CD4-positive, alpha-beta T cell treated with Interleukin-4 for 1 hour (primary cell): Measurements from ENCODE around the gene POLR2E.
"Not testable (repeated sequence)": the region's sequence is repeated elsewhere in the genome, so short reads cannot be mapped to it uniquely, and the experiment has no call there.

Experiments
- DNase-seq, 2 donors: peaks; one replicate each; pipeline ENCODE4 v3.0.0-alpha.2; 2020 to 2022

POLR2E gene

GRCh38 chr19:1094978-1095701 lies at the start of gene POLR2E:
Gene POLR2E, minus strand, starts transcription at chr19:1095375. Its CDS starts 60 bp downstream, at chr19:1095315.
- peak; percentile 98 for DNase-seq

GRCh38 chr19:1144741-1145140 lies 49.6 kb upstream of the POLR2E start:
- no peak for DNase-seq

- no peak for DNase-seq
These were observed 48.7 kb upstream of the POLR2E start for GRCh38 chr19:1143828-1144399.

- DNase-seq, result no peak
These were observed 46.8 kb upstream of the POLR2E start for GRCh38 chr19:1141944-1142343.

GRCh38 chr19:1140272-1141027 lies 45.3 kb upstream of the POLR2E start:
- DNase-seq, result no peak

GRCh38 chr19:1139126-1139525 lies 44.0 kb upstream of the POLR2E start:
- DNase-seq, result no peak

- no peak for DNase-seq
These were observed 42.9 kb upstream of the POLR2E start for GRCh38 chr19:1138121-1138520.

GRCh38 chr19:1136621-1137317 lies 41.6 kb upstream of the POLR2E start:
- no peak for DNase-seq

- no peak for DNase-seq
These were observed 41.0 kb upstream of the POLR2E start for GRCh38 chr19:1136201-1136600.

GRCh38 chr19:1135454-1135853 lies 40.3 kb upstream of the POLR2E start:
- no peak for DNase-seq

- DNase-seq, result no peak
These were observed 39.3 kb upstream of the POLR2E start for GRCh38 chr19:1134431-1134830.

GRCh38 chr19:1133471-1133929 lies 38.3 kb upstream of the POLR2E start:
- peak; percentile 87 to 91 for DNase-seq

- DNase-seq, result peak; percentile 38 to 45
These were observed 37.6 kb upstream of the POLR2E start for GRCh38 chr19:1132552-1133383.

GRCh38 chr19:1131718-1132551 lies 36.8 kb upstream of the POLR2E start:
- peak; percentile 87 for DNase-seq

- DNase-seq, result peak in 1 of 2 donors; percentile 51
These were observed 35.9 kb upstream of the POLR2E start for GRCh38 chr19:1130771-1131717.

- no peak for DNase-seq
These were observed 34.4 kb upstream of the POLR2E start for GRCh38 chr19:1129535-1129934.

- not testable (repeated sequence) for DNase-seq
These were observed 33.9 kb upstream of the POLR2E start for GRCh38 chr19:1129084-1129483.

GRCh38 chr19:1128106-1128505 lies 32.9 kb upstream of the POLR2E start:
- DNase-seq, result no peak

GRCh38 chr19:1126984-1127760 lies 32.0 kb upstream of the POLR2E start:
- no peak for DNase-seq
